Smooth muscle cell of the coronary artery (primary cell): ENCODE results near the gene KY. TPM values are rescaled to one million over a fixed set of nuclear protein-coding genes. Genes with fewer than 3 reads are reported as not detected.

Experiments used
- total RNA-seq: library from RNA; depleted of rRNA; stranded (reverse); fragments of >200 nt; gene quantifications from 2 replicates; pipeline ENCODE4 v1.2.3, GENCODE V29; 2014; ENCODE audit warnings: low replicate concordance

Gene KY
- 1.9 and 2.9 TPM in 2 replicates for total RNA-seq

GRCh38 chr3:134650431-134651346 is at the start of gene KY:
KY (minus strand) TSS chr3:134651022; CDS start chr3:134650960, 62 bp downstream.

Other genes with a start within 250 kb of the KY start
- gene ANAPC13, start 165.0 kb downstream of the KY start, total RNA-seq: 63.1 and 92.0 TPM in 2 replicates
- 13.0 and 23.0 TPM in 2 replicates for gene CEP63, start 165.0 kb downstream of the KY start, total RNA-seq
- gene EPHB1, start 144.2 kb upstream of the KY start, total RNA-seq: 0.45 and 0.59 TPM in 2 replicates